Panc1 (cell line): ENCODE measurements around the gene SLC2A4RG. TPM values are rescaled to one million over a fixed set of nuclear protein-coding genes. Genes with fewer than 3 reads are reported as not detected.

ENCODE experiments used
- ATAC-seq: fragments of 200-7000 bp; cut with Tn5 transposase; 2 replicates; pipeline ENCODE4 v1.9.1; 2020; ENCODE audit warnings: mild to moderate bottlenecking, moderate library complexity
- BruUV-seq: library from RNA; stranded (reverse); fragments of 400-500 nt; replicated peaks from 2 replicates; lab custom pipeline; 2021; lab: Mats Ljungman, UMichigan
- CTCF ChIA-PET: fragments of 300-600 bp; sonication (Branson Sonifier 250); formaldehyde crosslinking; loops from one replicate; lab custom pipeline; 2022; ENCODE audit warnings: antibody characterized with exemption; lab: Charles Lee
- POLR2A ChIA-PET: fragments of 300-600 bp; sonication (Branson Sonifier 250); formaldehyde crosslinking; loops from one replicate; lab custom pipeline; 2022; ENCODE audit warnings: antibody characterized with exemption; lab: Charles Lee
- DNase-seq: peaks from one replicate; pipeline ENCODE4 v3.0.0-alpha.2; 2010; ENCODE audit warnings: low read depth, low spot score
- H3K27ac ChIP-seq: 2 replicates; pipeline ENCODE4 v1.5.1; 2011; ENCODE audit warnings: mild to moderate bottlenecking, low read length, inconsistent platforms
- H3K27me3 ChIP-seq: fragments of 200-500 bp; sonication (Bioruptor generic); 2 replicates; pipeline ENCODE4 v1.6.0; 2014; ENCODE audit warnings: low read length, inconsistent platforms; ENCODE audit not compliant: control insufficient read depth, insufficient read depth
- H3K36me3 ChIP-seq: fragments of 200-500 bp; sonication (Bioruptor generic); 2 replicates; pipeline ENCODE4 v1.5.1; 2014; ENCODE audit warnings: inconsistent platforms, mild to moderate bottlenecking, low read length, moderate library complexity; ENCODE audit not compliant: control insufficient read depth, insufficient read depth
- H3K4me1 ChIP-seq: 2 replicates; pipeline ENCODE4 v1.5.1; 2011; ENCODE audit warnings: inconsistent platforms, mild to moderate bottlenecking, low read length, moderate library complexity; ENCODE audit not compliant: control insufficient read depth, insufficient read depth
- H3K4me3 ChIP-seq, 2 experiments: 2 replicates each; pipeline ENCODE4 v1.5.1; 2011 to 2012; ENCODE audit warnings: low read depth in 2 of 2, low read length in 2 of 2, mild to moderate bottlenecking in 2 of 2, inconsistent platforms in 1 of 2, moderate library complexity in 1 of 2
- H3K9me3 ChIP-seq: fragments of 200-500 bp; sonication (Bioruptor generic); 2 replicates; pipeline ENCODE4 v1.5.1; 2014; ENCODE audit warnings: low read depth, mild to moderate bottlenecking, inconsistent platforms, low read length, moderate library complexity; ENCODE audit not compliant: control insufficient read depth, insufficient read depth
- CTCF ChIP-seq: fragments of 450-650 bp; IDR thresholded peaks from 2 replicates; pipeline ENCODE4 v1.5.1; 2017; ENCODE audit warnings: mild to moderate bottlenecking
- POLR2AphosphoS5 ChIP-seq: IDR thresholded peaks from 2 replicates; pipeline ENCODE4 v1.6.1; 2012; ENCODE audit warnings: mild to moderate bottlenecking, low read depth, low read length, moderate library complexity
- REST ChIP-seq, 2 experiments: IDR thresholded peaks; 2 replicates each; pipeline ENCODE4 v1.6.1; 2011 to 2012; ENCODE audit warnings: low read depth in 2 of 2, control low read depth in 1 of 2, low read length in 1 of 2, mild to moderate bottlenecking in 1 of 2, moderate library complexity in 1 of 2; ENCODE audit not compliant: insufficient read depth in 1 of 2
- SIN3A ChIP-seq: IDR thresholded peaks from 2 replicates; pipeline ENCODE4 v1.6.1; 2012; ENCODE audit warnings: low read depth, mild to moderate bottlenecking, low read length, moderate library complexity, borderline replicate concordance; ENCODE audit not compliant: insufficient read depth
- TCF7L2 ChIP-seq: IDR thresholded peaks from 2 replicates; pipeline ENCODE4 v1.6.1; 2011; ENCODE audit warnings: mild to moderate bottlenecking, low read depth, low read length, inconsistent platforms
- in situ Hi-C: cut with HindIII; loops from 2 replicates; pipeline ENCODE4 v1.10.0; 2016; ENCODE audit warnings: low sequenced_read_pairs, low pct_unique_long_range_greater_than_20kb
- intact Hi-C: fragments of 100-400 bp; cut with micrococcal nuclease; formaldehyde crosslinking; loops from one replicate; pipeline ENCODE4 v1.10.0; 2022; ENCODE audit not compliant: unreplicated experiment
- total RNA-seq: library from RNA; stranded (reverse); gene quantifications from one replicate; pipeline ENCODE4 v1.2.1, GENCODE V29; 2021; ENCODE audit not compliant: unreplicated experiment

The SLC2A4RG gene
- total RNA-seq, 1 experiment from 2014 or later, result 166 TPM

- ChIA-PET POLR2A (no interaction called here), CTCF (interaction anchor here (0.6 kb wide), 1 partner anchor 338 kb away, joined by 13 read pairs; no protein-coding TSS in a partner anchor)
- H3K36me3 ChIP-seq, result no peaks in the 10 kb centered on the region
- ATAC-seq (no peak), DNase-seq (no peak)
- no peaks in the 10 kb centered on the region for H3K27me3 ChIP-seq
- BruUV-seq, result no TSS peak
- H3K27ac ChIP-seq, result no peak overlapping the region
- intact Hi-C loops, result no loop called here
- no peak for TF ChIP-seq POLR2AphosphoS5
- TF ChIP-seq SIN3A, result no peak
- TF ChIP-seq TCF7L2, result no peak
- no peak for TF ChIP-seq CTCF
- TF ChIP-seq REST (IDR thresholded peaks at IDR 0.05; ENCODE audit: insufficient read depth in 1 of 2, low read depth in 2 of 2, low read length in 1 of 2), result no peak
- no peaks in the 10 kb centered on the region for H3K9me3 ChIP-seq
- in situ Hi-C loops, result no loop called here
- H3K4me3 ChIP-seq, result no peak overlapping the region
- no peaks in the 10 kb centered on the region for H3K4me1 ChIP-seq
Observed at GRCh38 chr20:63790572-63791168, 51.1 kb downstream of the SLC2A4RG start.

- Histone ChIP-seq H3K27me3 (no peaks in the 10 kb centered on the region), H3K4me3 (no peak overlapping the region), H3K27ac (no peak overlapping the region), H3K9me3 (no peaks in the 10 kb centered on the region), H3K36me3 (no peaks in the 10 kb centered on the region), H3K4me1 (no peaks in the 10 kb centered on the region)
- ATAC-seq, result no peak
- BruUV-seq, result no TSS peak
- intact Hi-C loops (no loop called here), in situ Hi-C loops (no loop called here)
- ChIA-PET POLR2A (no interaction called here), CTCF (interaction anchor here (0.6 to 0.7 kb wide), 2 partner anchors 17 to 31 kb away, joined by 5 to 9 read pairs; no protein-coding TSS in a partner anchor)
- DNase-seq, result no peak
- no peak for TF ChIP-seq CTCF
- TF ChIP-seq SIN3A, result no peak
- TF ChIP-seq POLR2AphosphoS5, result no peak
- no peak for TF ChIP-seq REST (IDR thresholded peaks at IDR 0.05; ENCODE audit: insufficient read depth in 1 of 2, low read depth in 2 of 2, low read length in 1 of 2)
- no peak for TF ChIP-seq TCF7L2
Observed at GRCh38 chr20:63791497-63792156, 52.1 kb downstream of the SLC2A4RG start.
